ENCODE data around the gene CEACAM1.
"Not testable (repeated sequence)": the region's sequence is repeated elsewhere in the genome, so short reads cannot be mapped to it uniquely, and the experiment has no call there.

- not testable (repeated sequence) for TF ChIP-seq ZSCAN18 (CRISPR knock-in tag; IDR thresholded peaks at IDR 0.05); TCF7 (CRISPR knock-in tag; IDR thresholded peaks at IDR 0.05; ENCODE audit: low read depth); TEAD4 (CRISPR knock-in tag; IDR thresholded peaks at IDR 0.05); PRDM15 (CRISPR knock-in tag; IDR thresholded peaks at IDR 0.05); CTCF (IDR thresholded peaks at IDR 0.05); SP1 (CRISPR knock-in tag; conservative IDR thresholded peaks at IDR 0.05); JUN (CRISPR knock-in tag; IDR thresholded peaks at IDR 0.05); EMX1 (CRISPR knock-in tag; IDR thresholded peaks at IDR 0.05); E2F4 (CRISPR knock-in tag; IDR thresholded peaks at IDR 0.05; ENCODE audit: borderline replicate concordance, low read depth); MAX (CRISPR knock-in tag; IDR thresholded peaks at IDR 0.05); ZNF232 (CRISPR knock-in tag; IDR thresholded peaks at IDR 0.05); FOXP1 (CRISPR knock-in tag; IDR thresholded peaks at IDR 0.05; ENCODE audit: borderline replicate concordance); SOX15 (CRISPR knock-in tag; IDR thresholded peaks at IDR 0.05)
These were observed 43.2 kb downstream of the CEACAM1 start for GRCh38 chr19:42485036-42485435.

All from WTC11 (cell line).